IMR-90 (cell line): Measurements from ENCODE around the gene SLC25A26. TPM values are rescaled to one million over a fixed set of nuclear protein-coding genes. Genes with fewer than 3 reads are reported as not detected.

Source experiments
- ATAC-seq: fragments of 200-7000 bp; cut with Tn5 transposase; 2 replicates; pipeline ENCODE4 v1.9.1; 2020; ENCODE audit warnings: low read depth, mild to moderate bottlenecking, moderate library complexity
- BruUV-seq: library from RNA; stranded (reverse); fragments of 400-500 nt; replicated peaks from 2 replicates; lab custom pipeline; 2021; lab: Mats Ljungman, UMichigan
- CTCF ChIA-PET: fragments of 300-600 bp; formaldehyde crosslinking; extraction: SDS; loops from one replicate; lab custom pipeline; 2021; ENCODE audit warnings: antibody characterized with exemption; lab: Yijun Ruan, JAX
- POLR2A ChIA-PET: fragments of 300-600 bp; sonication (Branson Sonifier 250); formaldehyde crosslinking; loops from one replicate; lab custom pipeline; 2022; ENCODE audit warnings: antibody characterized with exemption; ENCODE audit not compliant: unreplicated experiment; lab: Charles Lee
- DNase-seq: peaks from one replicate; pipeline ENCODE4 v3.0.0; 2013
- H2AFZ ChIP-seq: replicated peaks from 2 replicates; pipeline ENCODE3; 2013; ENCODE audit warnings: low read length, mild to moderate bottlenecking; ENCODE audit not compliant: poor library complexity
- H2AK5ac ChIP-seq: 2 replicates; pipeline ENCODE4 v1.6.1; 2013; ENCODE audit warnings: low read depth, low read length, inconsistent platforms
- H2AK9ac ChIP-seq: replicated peaks from 2 replicates; pipeline ENCODE3; 2013; ENCODE audit warnings: mild to moderate bottlenecking, low read depth, low read length, moderate library complexity; ENCODE audit not compliant: poor library complexity
- H2BK120ac ChIP-seq: 2 replicates; pipeline ENCODE4 v1.6.1; 2013; ENCODE audit warnings: low read depth, low read length, inconsistent platforms
- H2BK15ac ChIP-seq: 3 replicates; pipeline ENCODE4 v1.6.1; 2013; ENCODE audit warnings: low read depth, low read length, inconsistent platforms
- H2BK20ac ChIP-seq: 2 replicates; pipeline ENCODE4 v1.6.1; 2013; ENCODE audit warnings: low read depth, mild to moderate bottlenecking, inconsistent platforms, low read length, moderate library complexity
- H2BK5ac ChIP-seq: 2 replicates; pipeline ENCODE4 v1.6.1; 2013; ENCODE audit warnings: mild to moderate bottlenecking, low read depth, low read length, inconsistent platforms; ENCODE audit not compliant: poor library complexity, severe bottlenecking
- H3K14ac ChIP-seq: replicated peaks from 2 replicates; pipeline ENCODE4 v1.6.1; 2013; ENCODE audit warnings: low read depth, low read length, inconsistent platforms
- H3K18ac ChIP-seq: 2 replicates; pipeline ENCODE4 v1.6.1; 2013; ENCODE audit warnings: low read depth, low read length, control low read depth
- H3K23ac ChIP-seq: 2 replicates; pipeline ENCODE4 v1.6.1; 2013; ENCODE audit warnings: low read depth, low read length, inconsistent platforms
- H3K27ac ChIP-seq: 2 replicates; pipeline ENCODE4 v1.5.1; 2013; ENCODE audit warnings: mild to moderate bottlenecking, control low read depth, low read length; ENCODE audit not compliant: insufficient read depth
- H3K27me3 ChIP-seq: 2 replicates; pipeline ENCODE4 v1.6.1; 2013; ENCODE audit warnings: low read length; ENCODE audit not compliant: control insufficient read depth, insufficient read depth
- H3K36me3 ChIP-seq: 2 replicates; pipeline ENCODE4 v1.6.1; 2013; ENCODE audit warnings: low read length, mixed read lengths; ENCODE audit not compliant: control insufficient read depth, insufficient read depth
- H3K4ac ChIP-seq: 2 replicates; pipeline ENCODE4 v1.6.1; 2013; ENCODE audit warnings: low read depth, low read length, inconsistent platforms
- H3K4me1 ChIP-seq: 2 replicates; pipeline ENCODE4 v1.6.1; 2013; ENCODE audit warnings: low read length, mixed read lengths; ENCODE audit not compliant: control insufficient read depth, insufficient read depth
- H3K4me2 ChIP-seq: 2 replicates; pipeline ENCODE4 v1.6.1; 2013; ENCODE audit warnings: low read depth, mild to moderate bottlenecking, control low read depth, low read length, moderate library complexity
- H3K4me3 ChIP-seq: 2 replicates; pipeline ENCODE4 v1.5.1; 2013; ENCODE audit warnings: low read depth, mild to moderate bottlenecking, control low read depth, low read length, moderate library complexity; ENCODE audit not compliant: insufficient read depth
- H3K56ac ChIP-seq: 2 replicates; pipeline ENCODE4 v1.6.1; 2013; ENCODE audit warnings: low read length, inconsistent platforms; ENCODE audit not compliant: insufficient read depth; ENCODE audit errors: extremely low read depth
- H3K79me1 ChIP-seq, 2 experiments: 2 replicates each; pipeline ENCODE4 v1.6.1; 2013; ENCODE audit warnings: low read length in 2 of 2, inconsistent platforms in 1 of 2, low read depth in 1 of 2
- H3K9ac ChIP-seq: 2 replicates; pipeline ENCODE4 v1.6.1; 2013; ENCODE audit warnings: low read depth, low read length, control low read depth
- H3K9me1 ChIP-seq: 2 replicates; pipeline ENCODE4 v1.6.1; 2013; ENCODE audit warnings: low read length, inconsistent platforms; ENCODE audit not compliant: insufficient read depth
- H3K9me3 ChIP-seq: 2 replicates; pipeline ENCODE4 v1.6.1; 2013; ENCODE audit warnings: low read length; ENCODE audit not compliant: control insufficient read depth, insufficient read depth
- H4K20me1 ChIP-seq: 2 replicates; pipeline ENCODE4 v1.6.1; 2013; ENCODE audit warnings: low read length, inconsistent platforms; ENCODE audit not compliant: insufficient read depth
- H4K5ac ChIP-seq: 2 replicates; pipeline ENCODE4 v1.6.1; 2013; ENCODE audit warnings: mild to moderate bottlenecking, low read depth, low read length, control low read depth
- H4K8ac ChIP-seq, 2 experiments: 2 replicates each; pipeline ENCODE4 v1.6.1; 2013; ENCODE audit warnings: low read depth in 2 of 2, low read length in 2 of 2, control low read depth in 1 of 2, inconsistent platforms in 1 of 2
- H4K91ac ChIP-seq: 2 replicates; pipeline ENCODE4 v1.6.1; 2013; ENCODE audit warnings: low read depth, low read length, inconsistent platforms; ENCODE audit not compliant: insufficient read depth
- BHLHE40 ChIP-seq: fragments of 150-350 bp; IDR thresholded peaks from 2 replicates; pipeline ENCODE4 v1.6.1; 2016; ENCODE audit warnings: mild to moderate bottlenecking, low read depth, low read length
- CEBPB ChIP-seq: IDR thresholded peaks from 2 replicates; pipeline ENCODE4 v1.6.1; 2012; ENCODE audit warnings: low read depth, low read length, improper control_type of control experiment
- CHD1 ChIP-seq: IDR thresholded peaks from 2 replicates; pipeline ENCODE4 v1.6.1; 2012; ENCODE audit warnings: low read depth, low read length, improper control_type of control experiment
- ELK1 ChIP-seq: fragments of 150-350 bp; IDR thresholded peaks from 2 replicates; pipeline ENCODE4 v1.6.1; 2016; ENCODE audit warnings: low read depth, mild to moderate bottlenecking, low read length, moderate library complexity, borderline replicate concordance
- FOS ChIP-seq: fragments of 150-350 bp; IDR thresholded peaks from 2 replicates; pipeline ENCODE4 v1.6.1; 2016; ENCODE audit warnings: low read depth, low read length
- MAFK ChIP-seq: IDR thresholded peaks from 2 replicates; pipeline ENCODE4 v1.6.1; 2012; ENCODE audit warnings: low read depth, low read length, improper control_type of control experiment
- MAZ ChIP-seq: IDR thresholded peaks from 2 replicates; pipeline ENCODE4 v1.6.1; 2012; ENCODE audit warnings: low read depth, mild to moderate bottlenecking, low read length, improper control_type of control experiment, moderate library complexity, borderline replicate concordance
- MXI1 ChIP-seq: IDR thresholded peaks from 2 replicates; pipeline ENCODE4 v1.6.1; 2012; ENCODE audit warnings: low read depth, mild to moderate bottlenecking, low read length, moderate library complexity, borderline replicate concordance
- NFE2L2 ChIP-seq: fragments of 150-350 bp; IDR thresholded peaks from 2 replicates; pipeline ENCODE4 v1.6.1; 2016; ENCODE audit warnings: low read depth, mild to moderate bottlenecking, low read length
- POLR2A ChIP-seq: IDR thresholded peaks from 2 replicates; pipeline ENCODE4 v1.6.1; 2012; ENCODE audit warnings: mild to moderate bottlenecking, low read depth, low read length
- RAD21 ChIP-seq: IDR thresholded peaks from 2 replicates; pipeline ENCODE4 v1.6.1; 2012; ENCODE audit warnings: low read length, improper control_type of control experiment
- RCOR1 ChIP-seq: IDR thresholded peaks from 2 replicates; pipeline ENCODE4 v1.6.1; 2012; ENCODE audit warnings: mild to moderate bottlenecking, low read length, improper control_type of control experiment; ENCODE audit not compliant: insufficient replicate concordance
- RFX5 ChIP-seq: IDR thresholded peaks from 2 replicates; pipeline ENCODE4 v1.8.0; 2012; ENCODE audit warnings: low read depth, mild to moderate bottlenecking, low read length, moderate library complexity
- SMC3 ChIP-seq: fragments of 150-350 bp; IDR thresholded peaks from 2 replicates; pipeline ENCODE4 v1.6.1; 2016; ENCODE audit warnings: low read depth, mild to moderate bottlenecking, antibody characterized with exemption, low read length, moderate library complexity
- USF2 ChIP-seq: fragments of 150-350 bp; IDR thresholded peaks from 2 replicates; pipeline ENCODE4 v1.6.1; 2017; ENCODE audit warnings: mild to moderate bottlenecking, antibody characterized with exemption, low read length, low read depth
- WGBS, 2 experiments: methylation state at CpG; one replicate each; pipeline versions ENCODE4 v1.1.5 to v1.1.7; 2013; ENCODE audit warnings: missing lambda C conversion rate in 2 of 2; ENCODE audit not compliant: insufficient read length in 1 of 2; ENCODE audit errors: extremely low coverage in 2 of 2; 5-methylcytosine and 5-hydroxymethylcytosine counted together
- dilution Hi-C: fragments of 300-500 bp; cut with HindIII; formaldehyde crosslinking; loops from one replicate; pipeline ENCODE4 v1.14.3; 2018; ENCODE audit warnings: low sequenced_read_pairs; ENCODE audit not compliant: unreplicated experiment
- in situ Hi-C: fragments of 300-500 bp; cut with MboI; formaldehyde crosslinking; loops from 3 replicates; pipeline ENCODE4 v1.14.3; 2019; ENCODE audit warnings: low sequenced_read_pairs, inconsistent platforms, mixed read lengths
- intact Hi-C: fragments of 100-400 bp; cut with micrococcal nuclease; formaldehyde crosslinking; loops from 2 replicates; pipeline ENCODE4 v1.10.0; 2022
- polyA plus RNA-seq, 3 experiments: library from polyadenylated mRNA; depleted of rRNA; stranded (reverse); fragments of >200 nt; gene quantifications; 2 replicates each; pipeline ENCODE4 v1.2.3, GENCODE V29; 2012; ENCODE audit warnings: low replicate concordance in 1 of 3
- total RNA-seq: library from RNA; depleted of rRNA; stranded (reverse); fragments of >200 nt; gene quantifications from 2 replicates; pipeline ENCODE4 v1.2.3, GENCODE V29; 2012
- TF ChIP-seq, protein P1 (sequence below): conservative IDR thresholded peaks from 2 replicates; pipeline ENCODE4 v1.5.1; 2012; ENCODE audit warnings: mild to moderate bottlenecking, low read depth, low read length, improper control_type of control experiment

SLC25A26 gene
- total and polyA plus RNA-seq, 2 of the 4 experiments (the other 2 are of a cell fraction): 10.9 to 12.7 TPM

DNA sequence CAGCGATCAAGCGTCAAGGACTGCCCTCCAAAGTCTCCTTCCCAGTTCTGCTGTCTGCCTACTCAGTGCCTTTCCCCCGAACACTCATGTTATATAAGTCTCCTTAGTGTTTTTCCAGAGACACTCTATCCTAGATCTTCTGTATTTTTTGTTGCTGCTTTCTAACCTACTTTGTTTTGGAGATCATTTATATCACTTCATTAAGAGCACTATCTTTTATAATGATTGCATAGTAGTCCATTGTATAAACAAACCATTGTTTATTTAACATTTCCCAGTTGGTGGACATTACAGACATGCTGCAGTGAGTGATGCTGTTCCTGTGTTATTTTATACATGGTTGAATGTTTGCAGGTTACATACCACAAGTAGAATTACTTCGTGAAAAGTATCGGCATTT is 47.1 kb downstream of the SLC25A26 start:
- Histone ChIP-seq H3K4me1 (peaks cover 24% of the 10 kb centered on the region), H2BK20ac (0 out of 2 replicates have a peak overlapping the region, but pooled peaks have one; percentile 29), H3K79me1 (no peaks in the 10 kb centered on the region; a peak in 1 of 4 replicates), H3K27ac (peak overlapping the region; percentile 46; the same call in 1 of the 2 replicates), H2AK9ac (no peak overlapping the region), H4K20me1 (no peaks in the 10 kb centered on the region), H3K4me3 (no peak overlapping the region), H3K4me2 (no peak overlapping the region), H2BK15ac (0 out of 3 replicates have a peak overlapping the region, but pooled peaks have one; percentile 7), H3K4ac (peak overlapping the region; percentile 50; the same call in 1 of the 2 replicates), H3K56ac (no peak overlapping the region), H2BK120ac (no peak overlapping the region), H2BK5ac (no peak overlapping the region), H3K9me1 (no peaks in the 10 kb centered on the region; the same call in 1 of the 2 replicates), H4K91ac (no peak overlapping the region), H3K14ac (no peak overlapping the region), H3K9me3 (no peaks in the 10 kb centered on the region), H3K36me3 (no peaks in the 10 kb centered on the region), H2AFZ (no peak overlapping the region), H4K5ac (peak overlapping the region; percentile 5; the same call in 1 of the 2 replicates), H3K27me3 (no peaks in the 10 kb centered on the region), H2AK5ac (peak overlapping the region; percentile 15; the same call in 1 of the 2 replicates), H3K18ac (peak overlapping the region; percentile 58), H3K23ac (no peak overlapping the region), H4K8ac (no peak overlapping the region), H3K9ac (no peak overlapping the region)
- no peak for ATAC-seq
- CTCF ChIA-PET: no interaction called here
- TF ChIP-seq SMC3: no peak
- TF ChIP-seq MAFK: no peak
- TF ChIP-seq FOS: no peak
- no peak for TF ChIP-seq MXI1
- no peak for TF ChIP-seq RFX5
- TF ChIP-seq MAZ: no peak
- no peak for TF ChIP-seq CEBPB
- no peak for TF ChIP-seq RCOR1
- no peak for TF ChIP-seq ELK1
- no peak for TF ChIP-seq USF2
- no peak for TF ChIP-seq BHLHE40
- no peak for TF ChIP-seq NFE2L2
- no peak for TF ChIP-seq CHD1
- TF ChIP-seq POLR2A: no peak
- TF ChIP-seq RAD21: no peak
- TF ChIP-seq, protein P1, sequence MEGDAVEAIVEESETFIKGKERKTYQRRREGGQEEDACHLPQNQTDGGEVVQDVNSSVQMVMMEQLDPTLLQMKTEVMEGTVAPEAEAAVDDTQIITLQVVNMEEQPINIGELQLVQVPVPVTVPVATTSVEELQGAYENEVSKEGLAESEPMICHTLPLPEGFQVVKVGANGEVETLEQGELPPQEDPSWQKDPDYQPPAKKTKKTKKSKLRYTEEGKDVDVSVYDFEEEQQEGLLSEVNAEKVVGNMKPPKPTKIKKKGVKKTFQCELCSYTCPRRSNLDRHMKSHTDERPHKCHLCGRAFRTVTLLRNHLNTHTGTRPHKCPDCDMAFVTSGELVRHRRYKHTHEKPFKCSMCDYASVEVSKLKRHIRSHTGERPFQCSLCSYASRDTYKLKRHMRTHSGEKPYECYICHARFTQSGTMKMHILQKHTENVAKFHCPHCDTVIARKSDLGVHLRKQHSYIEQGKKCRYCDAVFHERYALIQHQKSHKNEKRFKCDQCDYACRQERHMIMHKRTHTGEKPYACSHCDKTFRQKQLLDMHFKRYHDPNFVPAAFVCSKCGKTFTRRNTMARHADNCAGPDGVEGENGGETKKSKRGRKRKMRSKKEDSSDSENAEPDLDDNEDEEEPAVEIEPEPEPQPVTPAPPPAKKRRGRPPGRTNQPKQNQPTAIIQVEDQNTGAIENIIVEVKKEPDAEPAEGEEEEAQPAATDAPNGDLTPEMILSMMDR: no peak
- POLR2A ChIA-PET: no interaction called here
- peak; percentile 33 for DNase-seq
- in situ Hi-C loops: no loop called here
- WGBS, 2 experiments: no CpG with 5 or more reads among the region's 5 CpGs
- dilution Hi-C loops: no loop called here
- no TSS peak for BruUV-seq
- intact Hi-C loops: no loop called here
